Loucy (cell line): Measurements from ENCODE around the gene PPFIBP1.

ENCODE experiments used
- H2AFZ ChIP-seq: fragments of 200-600 bp; sonication (generic); 2 replicates; pipeline ENCODE4 v1.6.0; 2016; ENCODE audit warnings: antibody characterized with exemption, mild to moderate bottlenecking, low read length, moderate library complexity
- H3F3A ChIP-seq: fragments of 200-600 bp; 2 replicates; pipeline ENCODE4 v1.6.0; 2016; ENCODE audit warnings: antibody characterized with exemption, low read depth, mild to moderate bottlenecking
- H3K27me3 ChIP-seq: fragments of 200-600 bp; sonication (generic); 2 replicates; pipeline ENCODE4 v1.6.1; 2014; ENCODE audit warnings: low read length, mild to moderate bottlenecking; ENCODE audit not compliant: insufficient read depth, poor library complexity, severe bottlenecking
- H3K36me3 ChIP-seq: fragments of 200-600 bp; sonication (generic); 2 replicates; pipeline ENCODE4 v1.6.1; 2016; ENCODE audit warnings: low read length; ENCODE audit not compliant: insufficient read depth
- H3K4me1 ChIP-seq: fragments of 200-600 bp; sonication (generic); 2 replicates; pipeline ENCODE4 v1.5.1; 2014; ENCODE audit warnings: low read length, mild to moderate bottlenecking; ENCODE audit not compliant: insufficient read depth, poor library complexity, severe bottlenecking
- H3K4me2 ChIP-seq: fragments of 200-600 bp; sonication (generic); 2 replicates; pipeline ENCODE4 v1.6.0; 2014; ENCODE audit warnings: antibody characterized with exemption, low read length, low read depth, mild to moderate bottlenecking; ENCODE audit not compliant: poor library complexity, severe bottlenecking
- H3K4me3 ChIP-seq: fragments of 200-600 bp; sonication (generic); 2 replicates; pipeline ENCODE4 v1.5.1; 2014; ENCODE audit warnings: low read length, mild to moderate bottlenecking, mixed read lengths; ENCODE audit not compliant: poor library complexity, severe bottlenecking
- H3K79me2 ChIP-seq: fragments of 200-600 bp; sonication (generic); 2 replicates; pipeline ENCODE4 v1.6.1; 2014; ENCODE audit warnings: low read length; ENCODE audit not compliant: insufficient read depth
- H3K9ac ChIP-seq: fragments of 200-600 bp; sonication (generic); 2 replicates; pipeline ENCODE4 v1.6.0; 2014; ENCODE audit warnings: mild to moderate bottlenecking, low read depth, low read length, moderate library complexity; ENCODE audit not compliant: poor library complexity, severe bottlenecking
- H3K9me2 ChIP-seq: fragments of 200-600 bp; sonication (generic); replicated peaks from 2 replicates; pipeline ENCODE4 v1.6.1; 2016; ENCODE audit warnings: low read depth, low read length, mixed read lengths
- H3K9me3 ChIP-seq: fragments of 200-600 bp; sonication (generic); 2 replicates; pipeline ENCODE4 v1.6.1; 2014; ENCODE audit warnings: mild to moderate bottlenecking, antibody characterized with exemption, low read length, low read depth; ENCODE audit not compliant: insufficient read depth
- H4K20me1 ChIP-seq: fragments of 200-600 bp; sonication (generic); 2 replicates; pipeline ENCODE4 v1.6.0; 2014; ENCODE audit warnings: antibody characterized with exemption, low read length, mild to moderate bottlenecking; ENCODE audit not compliant: insufficient read depth, poor library complexity, severe bottlenecking
- EZH2phosphoT487 ChIP-seq: fragments of 200-600 bp; IDR thresholded peaks from 2 replicates; pipeline ENCODE4 v1.6.1; 2018; ENCODE audit warnings: antibody characterized with exemption, mild to moderate bottlenecking, moderate library complexity, borderline replicate concordance
- TF ChIP-seq, protein P1 (sequence below): fragments of 200-600 bp; sonication (generic); conservative IDR thresholded peaks from 2 replicates; pipeline ENCODE4 v1.5.1; 2014; ENCODE audit warnings: mild to moderate bottlenecking, antibody characterized with exemption, low read length

PPFIBP1 gene

DNA sequence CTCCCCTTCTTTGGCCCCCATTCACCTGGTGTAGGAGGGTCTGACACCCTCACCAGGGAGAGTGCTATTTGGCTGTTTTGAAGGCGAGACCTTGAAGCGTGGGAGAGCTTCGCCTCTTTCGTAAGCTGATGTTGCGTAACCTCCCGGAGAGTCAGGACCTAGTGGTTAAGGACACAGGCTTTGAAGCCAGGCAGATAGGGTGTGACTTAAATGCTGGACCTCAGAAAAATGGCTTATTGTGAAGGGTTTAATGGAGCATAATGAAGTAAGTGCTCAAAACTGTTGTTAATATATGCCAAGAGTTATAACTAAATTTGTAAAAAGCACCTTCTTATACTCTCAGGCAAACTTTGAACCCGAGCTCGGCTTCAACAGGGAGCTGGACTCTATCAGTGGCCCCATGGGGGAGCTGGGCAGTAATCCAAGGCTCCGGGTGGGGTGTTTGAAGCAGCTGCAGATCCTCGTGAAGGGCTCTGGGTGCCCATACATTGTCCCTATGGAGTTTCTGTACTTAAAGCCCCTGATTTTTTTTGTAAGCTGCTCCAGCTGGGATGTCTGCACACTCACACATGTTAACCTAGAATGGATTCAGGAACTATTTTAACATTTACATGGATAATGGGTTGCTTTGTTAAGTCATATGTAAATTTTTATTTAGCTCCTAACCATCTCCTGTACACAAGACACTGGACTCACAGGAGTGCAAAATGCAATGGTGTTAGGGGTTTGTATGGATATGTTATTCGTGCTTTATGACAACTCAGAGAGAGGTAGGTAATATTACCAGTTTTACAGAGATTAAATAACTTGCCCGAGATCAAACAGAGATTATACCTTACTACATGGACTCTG is 26.0 kb downstream of the PPFIBP1 start:
- H3F3A ChIP-seq: no peaks in the 10 kb centered on the region
- H3K4me2 ChIP-seq: no peak overlapping the region
- no peaks in the 10 kb centered on the region for H3K4me1 ChIP-seq
- H3K9ac ChIP-seq: no peak overlapping the region
- no peaks in the 10 kb centered on the region for H3K27me3 ChIP-seq
- no peak overlapping the region for H2AFZ ChIP-seq
- H3K4me3 ChIP-seq: no peak overlapping the region
- no peaks in the 10 kb centered on the region for H3K9me2 ChIP-seq
- no peak for TF ChIP-seq EZH2phosphoT487
- TF ChIP-seq, protein P1, sequence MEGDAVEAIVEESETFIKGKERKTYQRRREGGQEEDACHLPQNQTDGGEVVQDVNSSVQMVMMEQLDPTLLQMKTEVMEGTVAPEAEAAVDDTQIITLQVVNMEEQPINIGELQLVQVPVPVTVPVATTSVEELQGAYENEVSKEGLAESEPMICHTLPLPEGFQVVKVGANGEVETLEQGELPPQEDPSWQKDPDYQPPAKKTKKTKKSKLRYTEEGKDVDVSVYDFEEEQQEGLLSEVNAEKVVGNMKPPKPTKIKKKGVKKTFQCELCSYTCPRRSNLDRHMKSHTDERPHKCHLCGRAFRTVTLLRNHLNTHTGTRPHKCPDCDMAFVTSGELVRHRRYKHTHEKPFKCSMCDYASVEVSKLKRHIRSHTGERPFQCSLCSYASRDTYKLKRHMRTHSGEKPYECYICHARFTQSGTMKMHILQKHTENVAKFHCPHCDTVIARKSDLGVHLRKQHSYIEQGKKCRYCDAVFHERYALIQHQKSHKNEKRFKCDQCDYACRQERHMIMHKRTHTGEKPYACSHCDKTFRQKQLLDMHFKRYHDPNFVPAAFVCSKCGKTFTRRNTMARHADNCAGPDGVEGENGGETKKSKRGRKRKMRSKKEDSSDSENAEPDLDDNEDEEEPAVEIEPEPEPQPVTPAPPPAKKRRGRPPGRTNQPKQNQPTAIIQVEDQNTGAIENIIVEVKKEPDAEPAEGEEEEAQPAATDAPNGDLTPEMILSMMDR: no peak
- H3K9me3 ChIP-seq: no peaks in the 10 kb centered on the region
- no peaks in the 10 kb centered on the region for H3K36me3 ChIP-seq
- peaks cover 8% of the 10 kb centered on the region for H3K79me2 ChIP-seq
- no peaks in the 10 kb centered on the region for H4K20me1 ChIP-seq

DNA sequence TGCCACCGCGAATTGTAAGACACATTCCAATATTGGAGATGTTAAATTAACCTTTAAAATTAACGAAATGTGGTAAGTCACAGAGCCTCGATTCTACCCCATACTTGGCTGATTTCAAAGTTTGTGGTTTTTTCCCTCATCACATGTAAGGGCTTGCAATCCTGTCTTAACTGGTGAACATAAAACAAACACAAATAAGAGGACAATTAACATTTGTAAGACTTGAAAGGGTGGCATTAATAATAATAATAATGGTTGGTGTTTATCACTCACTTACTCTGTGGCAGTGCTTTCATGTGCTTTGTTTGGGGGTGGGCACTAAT is 26.6 kb downstream of the PPFIBP1 start:
- no peaks in the 10 kb centered on the region for H4K20me1 ChIP-seq
- no peaks in the 10 kb centered on the region for H3K9me2 ChIP-seq
- H3F3A ChIP-seq: no peaks in the 10 kb centered on the region
- peaks cover 5% of the 10 kb centered on the region for H3K4me1 ChIP-seq
- H3K27me3 ChIP-seq: no peaks in the 10 kb centered on the region
- no peak overlapping the region for H3K4me3 ChIP-seq
- H2AFZ ChIP-seq: no peak overlapping the region
- no peaks in the 10 kb centered on the region for H3K36me3 ChIP-seq
- peaks cover 8% of the 10 kb centered on the region for H3K79me2 ChIP-seq
- no peak overlapping the region for H3K4me2 ChIP-seq
- TF ChIP-seq, protein P1: no peak
- no peak for TF ChIP-seq EZH2phosphoT487
- no peak overlapping the region for H3K9ac ChIP-seq
- H3K9me3 ChIP-seq: no peaks in the 10 kb centered on the region

DNA sequence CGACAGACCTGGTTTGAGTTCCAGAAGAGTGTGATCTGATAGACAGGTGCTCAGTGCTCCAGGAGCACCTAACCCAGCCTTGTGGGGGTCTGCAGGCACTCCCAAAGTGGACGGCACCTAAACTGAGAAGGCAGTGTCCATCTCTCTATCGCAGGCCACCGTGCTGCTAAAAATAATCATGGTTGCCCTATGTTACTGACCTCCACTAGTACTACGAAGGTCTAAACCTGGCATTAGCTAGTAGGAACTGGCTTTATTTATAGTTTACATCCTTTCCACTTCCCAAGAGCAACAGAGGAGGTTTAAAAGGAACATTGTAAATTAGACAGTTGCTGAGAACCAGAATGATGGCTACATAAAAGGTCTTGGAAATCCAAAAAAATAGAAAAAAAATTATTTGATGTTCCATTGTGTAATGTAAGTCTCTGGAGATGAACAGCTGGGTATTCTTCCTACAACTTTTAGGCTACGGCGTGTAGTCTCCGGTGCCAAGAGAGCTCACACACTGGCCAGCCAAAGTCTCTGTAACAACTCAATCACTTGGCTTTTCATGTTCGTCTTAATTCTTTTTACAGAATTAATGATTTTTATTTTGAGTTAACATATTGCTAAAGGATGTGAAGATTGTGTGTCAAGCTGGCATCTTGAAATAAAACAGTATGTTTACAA is 27.3 kb downstream of the PPFIBP1 start:
- H2AFZ ChIP-seq: no peak overlapping the region
- peaks cover 5% of the 10 kb centered on the region; the same call in 1 of the 2 replicates for H3K79me2 ChIP-seq

More for the DNA sequence above, 27.3 kb downstream of the PPFIBP1 start:
- H3K4me2 ChIP-seq: no peak overlapping the region
- no peak overlapping the region for H3K4me3 ChIP-seq
- no peak overlapping the region for H3K9ac ChIP-seq
- no peaks in the 10 kb centered on the region for H4K20me1 ChIP-seq
- H3K27me3 ChIP-seq: no peaks in the 10 kb centered on the region
- H3K36me3 ChIP-seq: no peaks in the 10 kb centered on the region
- no peaks in the 10 kb centered on the region for H3K9me3 ChIP-seq
- TF ChIP-seq, protein P1: no peak
- TF ChIP-seq EZH2phosphoT487: no peak
- no peaks in the 10 kb centered on the region for H3F3A ChIP-seq
- H3K9me2 ChIP-seq: no peaks in the 10 kb centered on the region
- H3K4me1 ChIP-seq: peaks cover 11% of the 10 kb centered on the region
